ENCODE results near the gene STAT6. TPM values are rescaled to one million over a fixed set of nuclear protein-coding genes. Genes with fewer than 3 reads are reported as not detected.
A peak's percentile ranks its signal among the peaks of the same experiment; 100 is the strongest.

STAT6 gene
- total RNA-seq, 1 donor from 2014 or later, result 269 TPM

DNA sequence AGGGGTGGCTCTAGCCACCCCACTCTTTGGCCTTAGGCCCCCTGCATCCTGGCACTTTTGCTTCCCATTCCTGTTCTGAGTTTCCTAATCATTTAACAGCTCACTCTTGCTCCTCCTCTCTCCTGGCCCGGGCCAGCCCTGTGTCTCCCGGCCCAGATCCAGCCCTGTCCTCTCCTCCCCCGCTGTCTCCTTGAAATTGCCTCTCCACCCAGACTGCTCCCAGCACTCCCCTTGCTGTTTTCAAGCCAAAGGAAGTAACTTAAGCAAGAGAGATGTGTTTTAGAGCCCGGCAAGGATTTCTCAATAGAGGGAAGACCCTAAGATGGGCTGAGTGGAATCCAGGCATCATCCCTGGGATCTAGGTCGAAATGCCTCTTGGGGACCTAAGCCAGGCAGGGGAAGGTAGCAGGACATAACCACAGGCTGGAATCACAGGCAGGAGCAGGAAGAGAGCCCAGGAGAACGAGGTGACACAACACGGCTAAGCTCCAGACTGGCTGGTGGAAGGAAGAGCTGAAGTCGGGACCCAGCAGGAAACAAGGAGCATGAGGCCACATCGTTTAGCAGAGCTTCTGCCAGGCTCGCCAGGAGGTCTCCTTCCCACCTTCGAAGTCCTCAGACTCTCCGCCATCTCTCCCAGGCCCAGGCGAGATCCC, 38.2 kb upstream of the STAT6 start:
- Histone ChIP-seq H3K9me3 (no peaks in the 10 kb centered on the region), H3K27me3 (ENCODE audit: low read depth) (no peaks in the 10 kb centered on the region), H3K27ac (peak overlapping the region; percentile 75), H3K4me1 (peaks cover 96% of the 10 kb centered on the region), H3K4me3 (peak overlapping the region; percentile 8), H3K36me3 (peaks cover 46% of the 10 kb centered on the region)
- intact Hi-C loops (cut with DNase I), result no loop called here
- TF ChIP-seq, protein P1, sequence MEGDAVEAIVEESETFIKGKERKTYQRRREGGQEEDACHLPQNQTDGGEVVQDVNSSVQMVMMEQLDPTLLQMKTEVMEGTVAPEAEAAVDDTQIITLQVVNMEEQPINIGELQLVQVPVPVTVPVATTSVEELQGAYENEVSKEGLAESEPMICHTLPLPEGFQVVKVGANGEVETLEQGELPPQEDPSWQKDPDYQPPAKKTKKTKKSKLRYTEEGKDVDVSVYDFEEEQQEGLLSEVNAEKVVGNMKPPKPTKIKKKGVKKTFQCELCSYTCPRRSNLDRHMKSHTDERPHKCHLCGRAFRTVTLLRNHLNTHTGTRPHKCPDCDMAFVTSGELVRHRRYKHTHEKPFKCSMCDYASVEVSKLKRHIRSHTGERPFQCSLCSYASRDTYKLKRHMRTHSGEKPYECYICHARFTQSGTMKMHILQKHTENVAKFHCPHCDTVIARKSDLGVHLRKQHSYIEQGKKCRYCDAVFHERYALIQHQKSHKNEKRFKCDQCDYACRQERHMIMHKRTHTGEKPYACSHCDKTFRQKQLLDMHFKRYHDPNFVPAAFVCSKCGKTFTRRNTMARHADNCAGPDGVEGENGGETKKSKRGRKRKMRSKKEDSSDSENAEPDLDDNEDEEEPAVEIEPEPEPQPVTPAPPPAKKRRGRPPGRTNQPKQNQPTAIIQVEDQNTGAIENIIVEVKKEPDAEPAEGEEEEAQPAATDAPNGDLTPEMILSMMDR (IDR thresholded peaks at IDR 0.05), result no peak
- ATAC-seq, result peak; percentile 72 to 75
- no peak for DNase-seq

DNA sequence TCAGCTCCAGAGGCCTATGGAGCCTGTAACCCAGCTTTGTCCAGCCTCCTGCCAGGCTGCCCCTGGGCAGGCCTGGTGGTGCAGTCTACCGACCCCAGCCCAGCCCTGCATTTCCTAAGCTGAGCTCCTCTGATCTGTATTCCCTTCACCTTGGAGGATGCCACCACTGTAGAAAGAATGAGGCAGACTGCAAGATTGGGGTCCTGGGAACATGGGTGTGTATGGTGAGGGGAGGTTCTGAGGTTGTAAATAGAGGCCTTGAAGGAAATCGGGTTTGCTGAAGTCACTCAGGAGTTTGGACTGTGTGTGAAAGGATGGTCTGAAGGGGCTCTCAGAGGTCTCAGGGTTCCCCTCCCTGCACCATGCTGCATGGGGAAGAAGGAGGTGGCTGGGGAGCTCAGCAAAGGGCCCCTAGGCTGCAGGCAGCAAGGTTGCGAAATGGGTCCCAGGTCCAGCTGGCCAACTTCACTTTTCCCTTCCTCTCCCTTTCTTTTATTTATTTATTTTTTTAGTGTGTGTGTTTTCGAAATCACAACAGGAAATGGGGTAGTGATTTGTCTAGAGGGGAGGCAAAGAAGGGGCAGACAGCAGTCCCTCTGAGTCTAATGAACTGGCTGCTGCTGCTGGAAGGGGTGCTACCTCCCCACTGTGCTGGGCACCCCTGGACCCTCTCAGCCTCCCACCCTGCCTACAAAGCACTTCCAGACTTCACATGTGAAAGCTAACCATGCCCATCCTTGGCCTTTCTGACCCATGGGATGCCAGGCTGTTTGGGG, 37.5 kb upstream of the STAT6 start:
- Histone ChIP-seq H3K9me3 (no peaks in the 10 kb centered on the region), H3K27ac (peak overlapping the region; percentile 75), H3K27me3 (ENCODE audit: low read depth) (no peaks in the 10 kb centered on the region), H3K4me3 (peak overlapping the region; percentile 8), H3K4me1 (peaks cover 88% of the 10 kb centered on the region), H3K36me3 (peaks cover 46% of the 10 kb centered on the region)
- TF ChIP-seq, protein P1 (IDR thresholded peaks at IDR 0.05), result no peak
- ATAC-seq (peak; percentile 58 to 69), DNase-seq (peak; percentile 81)
- intact Hi-C loops (cut with DNase I), result no loop called here

DNA sequence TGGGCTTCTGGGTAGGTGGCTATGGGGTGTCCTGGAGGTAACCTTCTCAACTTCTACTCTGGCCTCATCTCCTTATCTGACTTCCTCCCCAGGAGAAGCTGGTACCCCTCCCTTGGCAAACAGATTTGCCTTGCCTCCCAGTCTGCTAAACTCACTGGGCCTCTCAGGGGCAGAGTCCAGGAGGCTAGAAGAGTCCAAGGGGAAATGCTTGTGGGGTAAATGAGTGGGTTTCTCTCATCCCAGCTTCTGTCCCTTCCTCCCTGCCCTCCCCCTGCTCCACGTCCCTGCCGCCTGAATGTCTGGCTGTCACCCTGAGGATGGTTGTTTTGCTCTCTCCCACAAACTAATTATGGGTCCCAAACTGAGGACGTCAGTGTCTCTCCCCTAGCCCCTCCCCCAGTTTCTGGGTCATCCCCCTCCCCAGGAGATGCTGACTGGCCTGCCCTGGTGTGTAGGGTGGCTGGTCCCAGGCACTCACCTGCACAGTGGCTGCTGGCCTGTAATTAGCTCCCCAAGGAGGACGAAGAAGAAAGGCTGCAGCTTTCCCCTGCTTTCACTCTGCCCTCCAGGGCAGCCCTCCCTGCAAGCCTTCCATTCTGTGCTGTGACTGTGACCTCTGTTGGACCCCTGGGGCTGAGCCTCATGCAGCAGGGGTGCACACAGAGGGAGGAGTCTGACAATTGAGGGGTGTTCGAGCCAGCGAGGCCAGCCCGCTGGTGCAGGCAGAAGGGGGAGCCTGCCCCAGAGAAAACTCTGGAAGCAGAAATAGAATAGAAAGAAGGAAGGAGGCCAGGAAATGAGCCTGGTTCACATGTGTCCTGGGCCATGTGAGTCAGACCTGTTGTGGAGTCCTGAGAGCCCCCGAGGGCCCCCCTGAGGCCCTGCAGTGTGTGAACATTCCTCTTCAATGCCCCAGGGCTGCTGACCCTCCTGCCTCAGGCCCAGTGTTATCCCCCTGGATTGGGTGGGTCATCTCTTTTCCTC, 36.1 kb upstream of the STAT6 start, which contains the start of gene LRP1-AS:
Gene LRP1-AS (minus strand): TSS at position 659 of the 984 bp plus-strand sequence.
- ATAC-seq (no peak), DNase-seq (no peak)
- intact Hi-C loops (cut with DNase I), result no loop called here
- H3K27ac ChIP-seq, result peak within 1 kb of the TSS; percentile 75
- TF ChIP-seq, protein P1 (IDR thresholded peaks at IDR 0.05), result no peak
- H3K4me1 ChIP-seq, result peaks cover 74% of the 10 kb centered on the region
- peaks cover 60% of the 10 kb centered on the region for H3K36me3 ChIP-seq
- H3K4me3 ChIP-seq, result no peak within 1 kb of the TSS
- no peaks in the 10 kb centered on the region for H3K9me3 ChIP-seq
- no peaks in the 10 kb centered on the region for H3K27me3 ChIP-seq (ENCODE audit: low read depth)

DNA sequence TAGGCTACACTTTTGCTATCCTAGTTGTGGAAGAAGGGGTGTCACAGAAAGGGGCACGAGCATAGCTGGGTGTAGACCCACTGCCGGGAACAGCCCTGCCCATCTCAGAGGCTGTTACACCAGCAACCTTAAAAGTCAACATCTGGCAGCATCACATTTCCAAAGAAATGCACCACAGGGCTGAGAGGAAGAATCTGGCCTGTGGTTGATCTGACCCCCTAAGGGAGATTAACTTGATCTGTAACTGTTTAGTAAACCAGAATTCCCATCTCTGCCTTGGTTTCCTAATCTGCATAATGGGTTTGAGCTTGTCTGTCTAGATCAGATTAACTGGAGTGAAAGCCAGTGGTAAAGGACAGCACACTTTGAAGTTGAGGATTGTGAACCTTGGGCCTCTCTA, 34.9 kb upstream of the STAT6 start:
- H3K9me3 ChIP-seq, result no peaks in the 10 kb centered on the region
- ATAC-seq (no peak), DNase-seq (no peak)
- peaks cover 64% of the 10 kb centered on the region for H3K4me1 ChIP-seq
- no peak overlapping the region for H3K4me3 ChIP-seq
- no peak overlapping the region for H3K27ac ChIP-seq
- intact Hi-C loops (cut with DNase I), result no loop called here
- TF ChIP-seq, protein P1 (IDR thresholded peaks at IDR 0.05), result no peak
- peaks cover 72% of the 10 kb centered on the region for H3K36me3 ChIP-seq
- no peaks in the 10 kb centered on the region for H3K27me3 ChIP-seq (ENCODE audit: low read depth)

DNA sequence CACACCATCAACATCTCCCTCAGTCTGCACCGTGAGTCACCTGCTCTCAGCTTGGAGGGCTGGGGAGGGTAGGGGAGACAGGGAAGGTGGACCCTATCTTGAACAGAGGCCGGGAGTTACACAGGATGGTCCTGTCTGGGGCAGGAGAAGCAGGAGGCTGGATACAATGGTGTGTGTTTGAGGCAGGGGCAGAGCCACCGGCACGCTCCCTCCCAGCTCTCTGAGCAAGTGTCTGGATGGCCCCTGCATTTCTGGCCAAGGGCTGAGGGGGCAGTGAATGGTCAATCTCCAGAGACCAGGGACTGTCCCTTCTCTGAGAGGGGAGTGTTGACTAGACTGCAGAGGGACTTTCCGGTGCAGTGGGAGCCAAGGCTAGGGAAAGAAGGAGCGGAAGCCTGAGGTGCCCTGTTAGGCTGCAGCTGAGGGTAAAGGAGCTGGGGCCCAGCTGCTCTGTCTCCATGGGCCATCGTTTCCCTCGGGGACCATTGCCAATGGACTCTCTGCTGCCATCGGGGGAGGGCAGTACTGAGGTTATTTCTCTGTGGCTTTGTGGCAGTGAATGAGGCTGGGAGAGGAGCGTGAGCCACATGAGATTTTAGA, 34.4 kb upstream of the STAT6 start:
- H3K36me3 ChIP-seq, result peaks cover 75% of the 10 kb centered on the region
- no peak for ATAC-seq
- no peak overlapping the region for H3K27ac ChIP-seq
- intact Hi-C loops (cut with DNase I), result no loop called here
- H3K9me3 ChIP-seq, result no peaks in the 10 kb centered on the region
- DNase-seq, result no peak
- no peaks in the 10 kb centered on the region for H3K27me3 ChIP-seq (ENCODE audit: low read depth)
- H3K4me3 ChIP-seq, result no peak overlapping the region
- H3K4me1 ChIP-seq, result peaks cover 64% of the 10 kb centered on the region
- TF ChIP-seq, protein P1 (IDR thresholded peaks at IDR 0.05), result no peak
